KBM-7 (cell line): ENCODE measurements around the gene PIGO.

Experiments used
- DNase-seq: peaks from one replicate; pipeline ENCODE4 v3.0.0-alpha.2; 2015
- in situ Hi-C: fragments of 300-500 bp; cut with MboI; formaldehyde crosslinking; loops from 2 replicates; pipeline ENCODE4 v1.14.3; 2020; ENCODE audit warnings: low sequenced_read_pairs, low pct_unique_long_range_greater_than_20kb, mixed read lengths

Gene PIGO

GRCh38 chr9:35075358-35075757, 21.0 kb downstream of the PIGO start:
- in situ Hi-C loops = no loop called here
- DNase-seq = no peak

- in situ Hi-C loops = no loop called here
- no peak for DNase-seq
Measured at GRCh38 chr9:35074791-35075190, 21.6 kb downstream of the PIGO start.

- no peak for DNase-seq
- in situ Hi-C loops = no loop called here
Measured at GRCh38 chr9:35074141-35074540, 22.2 kb downstream of the PIGO start.

GRCh38 chr9:35073279-35073612, 23.1 kb downstream of the PIGO start:
- in situ Hi-C loops = no loop called here
- no peak for DNase-seq

GRCh38 chr9:35072461-35073278, 23.7 kb downstream of the PIGO start, which contains the start of gene VCP:
VCP (minus strand) TSS chr9:35072625; CDS start chr9:35072353, 272 bp downstream.
- peak; percentile 99 for DNase-seq
- in situ Hi-C loops = no loop called here

GRCh38 chr9:35071814-35072460, 24.5 kb downstream of the PIGO start:
- DNase-seq = peak; percentile 89
- in situ Hi-C loops = no loop called here

GRCh38 chr9:35070823-35071813, 25.3 kb downstream of the PIGO start:
- in situ Hi-C loops = no loop called here
- DNase-seq = no peak

GRCh38 chr9:35069020-35069419, 27.4 kb downstream of the PIGO start:
- no peak for DNase-seq
- in situ Hi-C loops = no loop called here

- in situ Hi-C loops = no loop called here
- DNase-seq = no peak
Measured at GRCh38 chr9:35067056-35067455, 29.3 kb downstream of the PIGO start.

GRCh38 chr9:35060548-35061207, 35.7 kb downstream of the PIGO start:
- DNase-seq = no peak
- in situ Hi-C loops = no loop called here

- in situ Hi-C loops = no loop called here
- DNase-seq = no peak
Measured at GRCh38 chr9:35059438-35059837, 37.0 kb downstream of the PIGO start.

- DNase-seq = no peak
- in situ Hi-C loops = no loop called here
Measured at GRCh38 chr9:35057271-35057620, 39.1 kb downstream of the PIGO start.

- in situ Hi-C loops = no loop called here
- DNase-seq = no peak
Measured at GRCh38 chr9:35056571-35057270, 39.7 kb downstream of the PIGO start.

- no peak for DNase-seq
- in situ Hi-C loops = no loop called here
Measured at GRCh38 chr9:35054871-35055644, 41.3 kb downstream of the PIGO start.

- DNase-seq = no peak
- in situ Hi-C loops = no loop called here
Measured at GRCh38 chr9:35054185-35054835, 42.1 kb downstream of the PIGO start.

GRCh38 chr9:35051069-35051967, 45.1 kb downstream of the PIGO start:
- in situ Hi-C loops = no loop called here
- DNase-seq = peak; percentile 80

GRCh38 chr9:35048511-35048910, 47.9 kb downstream of the PIGO start:
- in situ Hi-C loops = no loop called here

More at GRCh38 chr9:35048511-35048910, 47.9 kb downstream of the PIGO start:
- no peak for DNase-seq
